ENCODE measurements around the gene CCDC149. TPM values are rescaled to one million over a fixed set of nuclear protein-coding genes. Genes with fewer than 3 reads are reported as not detected.

Gene CCDC149
- total RNA-seq, 1 donor = 8.6 TPM

- no peak for DNase-seq (ENCODE audit: low read depth)
- H3K4me3 ChIP-seq (ENCODE audit: low read depth, low read length) = no peak overlapping the region
- no peak for TF ChIP-seq CTCF (IDR thresholded peaks at IDR 0.05; ENCODE audit: insufficient read depth, low read depth, low read length)
Measured at GRCh38 chr4:24799544-24800324, 113.1 kb downstream of the CCDC149 start.

DNA sequence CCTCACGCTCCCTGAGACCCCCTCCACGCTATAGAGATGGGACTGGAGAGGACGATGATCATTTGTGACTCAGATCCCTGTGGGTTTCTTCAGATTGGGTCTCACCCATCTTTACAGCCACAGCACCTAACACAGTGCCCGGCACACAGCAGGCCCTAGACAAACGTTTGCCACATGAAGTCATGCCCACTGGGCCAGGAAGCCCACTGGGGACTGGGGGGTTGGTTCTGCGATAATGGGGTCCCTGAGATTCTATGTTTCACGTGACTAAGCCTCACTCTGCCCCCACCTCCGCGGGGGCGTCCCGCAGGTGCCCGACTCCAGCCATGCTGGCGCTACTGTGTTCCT is 113.7 kb downstream of the CCDC149 start:
- no peak for TF ChIP-seq CTCF (IDR thresholded peaks at IDR 0.05; ENCODE audit: insufficient read depth, low read depth, low read length)
- DNase-seq (ENCODE audit: low read depth) = no peak
- H3K4me3 ChIP-seq (ENCODE audit: low read depth, low read length) = no peak overlapping the region

- no peak overlapping the region for H3K4me3 ChIP-seq (ENCODE audit: low read depth, low read length)
- no peak for DNase-seq (ENCODE audit: low read depth)
- TF ChIP-seq CTCF (IDR thresholded peaks at IDR 0.05; ENCODE audit: insufficient read depth, low read depth, low read length) = no peak
Measured at GRCh38 chr4:24798036-24798610, 114.7 kb downstream of the CCDC149 start.

DNA sequence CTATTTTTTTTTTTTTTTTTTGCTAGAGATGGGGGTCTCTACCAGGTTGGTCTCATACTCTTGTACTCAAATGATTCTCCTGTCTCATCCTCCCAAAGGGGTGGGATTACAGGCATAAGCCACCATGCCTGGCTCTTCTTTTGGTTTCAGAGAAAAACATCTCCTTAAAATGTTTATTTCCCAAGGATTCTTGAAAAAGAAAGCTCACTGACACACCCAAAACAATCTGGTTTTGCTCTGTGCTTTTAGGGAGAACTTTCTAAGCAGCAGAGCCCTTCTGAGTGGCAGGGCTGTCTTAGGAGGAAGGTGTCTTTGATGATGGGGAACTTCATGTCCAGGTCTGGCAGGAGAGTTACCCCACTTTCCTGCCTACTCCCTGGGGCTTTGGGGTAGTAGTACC is 116.2 kb downstream of the CCDC149 start:
- no peak for TF ChIP-seq CTCF (IDR thresholded peaks at IDR 0.05; ENCODE audit: insufficient read depth, low read depth, low read length)
- DNase-seq (ENCODE audit: low read depth) = no peak
- H3K4me3 ChIP-seq (ENCODE audit: low read depth, low read length) = no peak overlapping the region

GRCh38 chr4:24795666-24796381 is 117.0 kb downstream of the CCDC149 start:
- no peak for DNase-seq (ENCODE audit: low read depth)
- H3K4me3 ChIP-seq (ENCODE audit: low read depth, low read length) = peak overlapping the region; percentile 42
- no peak for TF ChIP-seq CTCF (IDR thresholded peaks at IDR 0.05; ENCODE audit: insufficient read depth, low read depth, low read length)

DNA sequence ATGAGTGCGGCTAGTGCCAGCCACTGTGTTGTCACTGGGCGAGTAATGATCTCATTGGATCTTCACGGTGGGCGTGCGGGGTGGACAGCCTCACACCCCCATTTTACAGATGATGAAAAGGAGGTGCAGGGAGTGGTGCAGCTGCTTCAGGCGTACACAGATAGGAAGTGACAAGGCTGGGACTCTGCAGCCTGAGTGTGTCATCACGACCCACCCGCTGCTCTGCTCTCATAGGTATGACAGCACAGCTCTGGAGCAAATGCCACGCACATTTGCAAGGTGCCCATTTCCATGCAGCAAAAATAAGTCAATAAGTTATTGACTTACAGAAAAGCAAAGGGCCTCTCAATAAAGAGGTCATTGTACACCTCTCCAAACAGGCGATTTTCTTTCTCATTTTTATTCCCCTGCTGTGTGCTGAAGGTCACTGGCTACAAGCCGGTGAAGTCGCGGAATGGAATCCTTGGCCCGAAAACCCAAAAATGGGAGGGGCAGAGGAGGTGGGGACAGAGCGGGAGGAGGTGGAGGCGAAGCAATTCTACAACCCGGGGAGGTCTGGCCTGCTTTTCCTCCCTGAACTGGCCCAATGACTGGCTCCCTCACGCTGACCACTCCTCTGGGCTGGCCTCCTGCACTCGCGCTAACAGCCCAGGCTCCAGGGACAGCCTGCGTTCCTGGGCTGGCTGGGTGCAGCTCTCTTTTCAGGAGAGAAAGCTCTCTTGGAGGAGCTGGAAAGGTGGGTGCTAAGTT is 117.8 kb downstream of the CCDC149 start, which contains the start of gene SOD3:
Gene SOD3, plus strand, starts transcription at position 658 of the 750 bp plus-strand sequence. CDS start 3,949 bp downstream, outside the sequence.
- no peak for TF ChIP-seq CTCF (IDR thresholded peaks at IDR 0.05; ENCODE audit: insufficient read depth, low read depth, low read length)
- H3K4me3 ChIP-seq (ENCODE audit: low read depth, low read length) = peak within 1 kb of the TSS; percentile 42
- peak; percentile 86 for DNase-seq (ENCODE audit: low read depth)

All from fibroblast of villous mesenchyme (primary cell).